Measurements from ENCODE around the gene RAMP2.

DNA sequence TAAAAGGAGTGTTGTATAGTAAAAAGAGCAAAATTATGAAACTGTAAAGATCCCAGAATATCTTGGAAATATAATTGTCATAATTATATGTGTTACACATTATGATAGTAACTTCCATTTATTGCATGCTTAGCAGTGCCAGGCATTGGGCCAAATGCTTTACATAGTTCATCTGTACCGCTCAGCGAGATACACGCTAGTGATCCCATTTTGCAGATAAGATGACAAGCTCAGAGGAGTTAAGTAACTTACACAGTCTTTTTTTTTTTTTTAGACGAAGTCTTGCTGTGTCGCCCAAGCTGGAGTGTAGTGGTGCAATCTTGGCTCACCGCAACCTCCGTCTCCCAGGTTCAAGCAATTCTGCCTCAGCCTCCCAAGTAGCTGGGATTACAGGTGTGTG, 9.4 kb upstream of the RAMP2 start:
- TF ChIP-seq, protein P1, sequence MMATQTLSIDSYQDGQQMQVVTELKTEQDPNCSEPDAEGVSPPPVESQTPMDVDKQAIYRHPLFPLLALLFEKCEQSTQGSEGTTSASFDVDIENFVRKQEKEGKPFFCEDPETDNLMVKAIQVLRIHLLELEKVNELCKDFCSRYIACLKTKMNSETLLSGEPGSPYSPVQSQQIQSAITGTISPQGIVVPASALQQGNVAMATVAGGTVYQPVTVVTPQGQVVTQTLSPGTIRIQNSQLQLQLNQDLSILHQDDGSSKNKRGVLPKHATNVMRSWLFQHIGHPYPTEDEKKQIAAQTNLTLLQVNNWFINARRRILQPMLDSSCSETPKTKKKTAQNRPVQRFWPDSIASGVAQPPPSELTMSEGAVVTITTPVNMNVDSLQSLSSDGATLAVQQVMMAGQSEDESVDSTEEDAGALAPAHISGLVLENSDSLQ (IDR thresholded peaks at IDR 0.05) = no peak
- TF ChIP-seq FOXA1 (IDR thresholded peaks at IDR 0.05) (no peak), L3MBTL2 (conservative IDR thresholded peaks at IDR 0.05) (no peak), TARDBP (IDR thresholded peaks at IDR 0.05) (no peak), ELF4 (IDR thresholded peaks at IDR 0.05) (no peak)
